ENCODE results near the gene C6orf89.
"Not testable (repeated sequence)": the region's sequence is repeated elsewhere in the genome, so short reads cannot be mapped to it uniquely, and the experiment has no call there.

C6orf89 gene

DNA sequence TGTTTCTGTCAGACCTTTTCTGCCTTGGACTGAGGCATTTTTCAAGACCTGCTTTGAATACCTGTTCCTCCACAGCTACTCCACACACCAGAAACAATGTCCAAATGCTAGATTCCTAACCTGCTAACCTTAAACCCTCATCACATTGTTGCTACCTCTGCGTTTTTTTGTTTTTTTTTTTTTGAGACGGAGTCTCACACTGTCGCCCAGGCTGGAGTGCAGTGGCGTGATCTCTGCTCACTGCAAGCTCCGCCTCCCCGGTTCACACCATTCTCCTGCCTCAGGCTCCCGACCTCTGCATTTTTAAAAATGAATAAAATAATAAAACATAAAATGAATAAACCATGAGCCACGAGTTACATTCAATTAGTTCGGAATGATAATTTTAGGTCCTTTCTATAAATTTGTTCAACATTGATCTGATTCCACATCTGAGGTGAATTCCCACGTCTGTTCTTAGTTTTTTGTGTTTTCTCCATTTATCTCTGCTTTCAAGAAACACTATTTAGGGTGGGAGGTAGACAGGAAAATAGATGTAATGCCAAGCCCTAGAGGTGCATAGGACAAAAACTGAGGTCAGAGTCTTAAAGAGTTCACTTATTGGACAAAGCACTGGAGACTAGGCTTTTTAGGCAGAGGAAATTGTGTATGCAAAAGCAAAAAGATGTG, 1.3 kb downstream of the C6orf89 start:
- TF ChIP-seq, protein P1, sequence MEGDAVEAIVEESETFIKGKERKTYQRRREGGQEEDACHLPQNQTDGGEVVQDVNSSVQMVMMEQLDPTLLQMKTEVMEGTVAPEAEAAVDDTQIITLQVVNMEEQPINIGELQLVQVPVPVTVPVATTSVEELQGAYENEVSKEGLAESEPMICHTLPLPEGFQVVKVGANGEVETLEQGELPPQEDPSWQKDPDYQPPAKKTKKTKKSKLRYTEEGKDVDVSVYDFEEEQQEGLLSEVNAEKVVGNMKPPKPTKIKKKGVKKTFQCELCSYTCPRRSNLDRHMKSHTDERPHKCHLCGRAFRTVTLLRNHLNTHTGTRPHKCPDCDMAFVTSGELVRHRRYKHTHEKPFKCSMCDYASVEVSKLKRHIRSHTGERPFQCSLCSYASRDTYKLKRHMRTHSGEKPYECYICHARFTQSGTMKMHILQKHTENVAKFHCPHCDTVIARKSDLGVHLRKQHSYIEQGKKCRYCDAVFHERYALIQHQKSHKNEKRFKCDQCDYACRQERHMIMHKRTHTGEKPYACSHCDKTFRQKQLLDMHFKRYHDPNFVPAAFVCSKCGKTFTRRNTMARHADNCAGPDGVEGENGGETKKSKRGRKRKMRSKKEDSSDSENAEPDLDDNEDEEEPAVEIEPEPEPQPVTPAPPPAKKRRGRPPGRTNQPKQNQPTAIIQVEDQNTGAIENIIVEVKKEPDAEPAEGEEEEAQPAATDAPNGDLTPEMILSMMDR (conservative IDR thresholded peaks at IDR 0.05; ENCODE audit: low read depth, low read length) = no peak
- peak overlapping the region; percentile 65 for H3K4me3 ChIP-seq (ENCODE audit: low read depth, low read length)
- no peak for DNase-seq (ENCODE audit: low read depth)

DNA sequence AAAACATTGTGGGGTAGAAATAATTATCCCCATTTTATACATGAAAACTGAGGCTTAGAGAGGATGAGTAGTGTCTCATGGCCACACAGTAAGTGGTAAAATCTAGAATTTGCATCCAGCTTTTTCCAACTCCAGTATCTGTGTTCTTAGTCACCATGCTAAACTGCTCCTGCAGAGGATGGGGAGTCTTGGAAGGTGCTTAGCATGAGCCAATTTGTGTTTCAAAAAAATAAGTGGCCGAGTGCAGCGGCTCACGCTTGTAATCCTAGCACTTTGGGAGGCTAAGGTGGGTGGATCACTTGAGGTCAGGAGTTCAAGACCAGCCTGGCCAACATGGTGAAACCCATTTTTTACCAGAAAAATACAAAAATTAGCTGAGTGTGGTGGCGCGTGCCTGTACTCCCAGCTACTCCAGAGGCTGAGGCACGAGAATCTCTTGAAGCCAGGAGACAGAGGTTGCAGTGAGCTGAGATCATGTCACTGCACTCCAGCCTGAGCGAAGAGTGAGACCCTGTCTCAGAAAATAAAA, 2.4 kb downstream of the C6orf89 start:
- H3K4me3 ChIP-seq (ENCODE audit: low read depth, low read length) = no peak overlapping the region
- TF ChIP-seq, protein P1 (conservative IDR thresholded peaks at IDR 0.05; ENCODE audit: low read depth, low read length) = no peak
- no peak for DNase-seq (ENCODE audit: low read depth)

DNA sequence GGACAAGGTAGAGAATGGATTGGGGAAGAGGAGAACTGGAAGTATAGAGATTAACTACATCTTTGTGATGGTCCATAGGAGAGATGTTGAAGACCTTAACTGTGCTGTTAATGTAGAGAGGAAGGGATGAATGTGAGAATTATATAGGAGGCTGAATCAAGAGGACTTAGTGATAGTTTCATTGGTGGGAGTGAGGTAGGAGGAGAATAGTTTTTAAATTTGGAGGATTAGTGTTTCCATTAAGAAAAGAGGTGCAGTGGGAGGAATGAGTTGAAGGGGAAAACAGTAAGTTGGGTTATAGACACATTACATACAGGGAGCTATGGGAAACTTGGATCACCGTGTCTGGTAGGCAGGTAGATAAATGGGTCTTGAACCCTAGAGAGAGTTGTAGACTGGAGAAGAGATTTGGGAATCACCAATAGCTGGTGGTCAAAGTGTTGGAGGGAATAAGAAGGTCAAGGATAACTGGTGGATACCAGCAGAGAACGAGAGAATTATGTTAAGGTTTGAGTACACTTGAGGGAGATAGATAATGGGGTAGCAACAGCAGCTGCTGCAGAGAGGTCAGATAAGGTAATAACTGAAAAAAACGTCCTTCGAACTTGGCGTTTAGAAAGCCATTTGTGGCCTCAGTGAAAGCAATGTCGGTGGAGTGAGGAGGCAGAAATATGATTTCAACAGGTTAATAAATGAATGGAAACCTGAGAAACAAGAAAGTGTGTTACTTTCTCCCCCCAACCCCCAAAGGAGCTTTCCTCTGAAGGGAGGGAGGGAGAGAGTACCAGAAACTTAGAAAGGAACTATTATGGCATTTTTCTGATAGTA, 3.1 kb downstream of the C6orf89 start:
- no peak overlapping the region for H3K4me3 ChIP-seq (ENCODE audit: low read depth, low read length)
- DNase-seq (ENCODE audit: low read depth) = no peak
- TF ChIP-seq, protein P1 (conservative IDR thresholded peaks at IDR 0.05; ENCODE audit: low read depth, low read length) = no peak

DNA sequence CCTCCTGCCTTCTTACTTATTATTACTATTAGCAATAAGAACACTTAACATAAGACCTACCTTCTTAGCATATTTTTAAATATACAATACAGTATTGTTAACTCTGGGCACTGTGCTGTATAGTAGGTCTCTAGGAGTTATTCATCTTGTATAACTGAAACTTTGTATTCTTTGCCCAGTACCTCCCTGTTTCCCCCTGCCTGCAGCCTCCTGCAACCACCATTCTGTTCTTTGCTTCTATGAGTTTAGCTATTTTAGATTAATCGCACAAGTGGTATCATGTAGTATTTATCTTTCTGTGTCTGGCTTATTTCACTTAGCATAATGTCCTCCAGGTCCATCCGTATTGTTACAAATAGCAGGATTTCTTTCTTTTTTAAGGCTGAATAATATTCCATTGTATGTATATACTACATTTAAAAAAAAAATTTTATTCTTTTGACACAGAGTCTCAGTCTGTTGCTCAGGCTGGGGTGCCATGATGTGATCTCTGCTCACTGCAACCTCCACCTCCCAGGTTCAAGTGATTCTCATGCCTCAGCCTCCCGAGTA, 4.4 kb downstream of the C6orf89 start:
- no peak overlapping the region for H3K4me3 ChIP-seq (ENCODE audit: low read depth, low read length)
- TF ChIP-seq, protein P1 (conservative IDR thresholded peaks at IDR 0.05; ENCODE audit: low read depth, low read length) = peak; percentile 19

DNA sequence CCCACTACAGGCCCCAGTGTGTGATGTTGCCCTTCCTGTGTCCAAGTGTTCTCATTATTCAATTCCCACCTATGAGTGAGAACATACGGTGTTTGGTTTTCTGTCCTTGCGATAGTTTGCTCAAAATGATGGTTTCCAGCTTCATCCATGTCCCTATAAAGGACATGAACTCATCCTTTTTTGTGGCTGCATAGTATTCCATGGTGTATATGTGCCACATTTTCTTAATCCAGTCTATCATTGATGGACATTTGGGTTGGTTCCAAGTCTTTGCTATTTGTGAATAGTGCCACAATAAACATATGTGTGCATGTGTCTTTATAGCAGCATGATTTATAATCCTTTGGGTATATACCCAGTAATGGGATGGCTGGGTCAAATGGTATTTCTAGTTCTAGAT, 5.4 kb downstream of the C6orf89 start:
- DNase-seq (ENCODE audit: low read depth); H3K4me3 ChIP-seq (ENCODE audit: low read depth, low read length): not testable (repeated sequence)

More for the DNA sequence above, 4.4 kb downstream of the C6orf89 start:
- DNase-seq (ENCODE audit: low read depth) = no peak

DNA sequence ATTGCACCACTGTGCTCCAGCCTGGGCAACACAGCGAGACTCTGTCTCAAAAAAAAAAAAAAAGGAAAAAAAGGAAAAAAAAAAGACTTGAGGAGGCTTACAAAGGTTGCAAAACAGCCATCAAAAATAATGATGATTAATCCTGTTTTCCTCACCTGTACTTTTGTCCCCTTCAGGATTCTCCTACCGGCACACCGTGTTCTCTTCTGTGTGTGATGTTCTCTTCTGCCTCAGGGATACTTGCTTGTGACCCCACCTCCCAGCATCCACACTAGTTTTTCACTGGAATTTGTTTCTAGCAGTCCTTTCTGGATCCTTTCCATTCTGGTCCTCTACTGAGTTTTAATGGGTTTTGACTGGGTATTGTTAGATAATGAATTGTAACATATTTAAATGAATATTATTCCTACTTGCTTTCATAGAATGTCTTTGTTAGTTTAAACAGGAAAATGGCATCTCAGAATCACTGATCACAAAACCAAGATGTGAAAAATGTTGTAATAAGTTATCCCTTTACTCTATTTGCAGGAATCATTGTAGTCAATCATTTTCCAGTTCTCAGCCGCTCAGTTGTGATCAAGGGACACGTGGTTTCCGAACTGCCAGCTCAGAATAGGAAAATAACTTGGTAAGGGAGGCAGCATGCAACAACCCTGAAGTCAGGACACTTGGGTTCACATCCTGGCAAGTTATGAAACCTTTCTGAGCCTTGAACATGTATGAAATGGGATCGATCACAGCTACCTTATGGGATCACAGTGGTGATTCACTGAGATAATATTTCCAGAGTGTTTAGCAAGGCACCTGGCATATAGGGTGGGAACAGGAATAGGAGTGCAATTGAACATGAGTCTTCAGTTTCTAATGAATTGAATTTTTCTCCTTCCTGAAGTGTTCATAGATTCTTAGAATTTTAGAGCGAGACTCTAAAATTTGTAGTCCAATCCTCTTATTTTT, 8.5 kb downstream of the C6orf89 start:
- no peak overlapping the region for H3K4me3 ChIP-seq (ENCODE audit: low read depth, low read length)
- TF ChIP-seq, protein P1 (conservative IDR thresholded peaks at IDR 0.05; ENCODE audit: low read depth, low read length) = no peak
- no peak for DNase-seq (ENCODE audit: low read depth)
